Left hindlimb (tissue), 1 donor: ENCODE data around the gene BCR.
"Not testable (repeated sequence)": the region's sequence is repeated elsewhere in the genome, so short reads cannot be mapped to it uniquely, and the experiment has no call there.

Source experiments
- DNase-seq: peaks from one replicate; pipeline ENCODE4 v3.0.0-alpha.2; 2018

The BCR gene

GRCh38 chr22:23180301-23180892, at the start of gene BCR:
Gene BCR (plus strand): TSS chr22:23180509. CDS start chr22:23180961, 452 bp downstream.
- peak; percentile 71 for DNase-seq

DNA sequence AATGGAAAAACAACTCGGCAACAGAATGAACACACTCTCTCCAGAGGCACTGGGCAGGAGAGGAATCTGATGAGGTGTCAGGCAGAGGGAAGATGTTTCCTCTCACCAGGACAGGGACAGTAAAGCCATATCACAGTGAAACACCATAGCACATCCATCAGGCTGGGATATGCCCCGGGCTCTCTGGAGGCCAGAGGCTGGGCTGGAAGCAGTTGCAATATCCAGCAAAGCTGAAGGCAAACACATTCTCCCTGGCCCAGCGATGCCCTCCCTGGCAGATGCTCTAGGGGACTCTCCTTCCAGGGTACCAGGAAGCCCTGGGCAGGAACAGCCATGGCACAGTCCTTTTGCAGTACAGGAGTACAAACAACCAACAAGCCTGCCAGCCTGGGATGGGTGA, 49.6 kb upstream of the BCR start:
- no peak for DNase-seq

DNA sequence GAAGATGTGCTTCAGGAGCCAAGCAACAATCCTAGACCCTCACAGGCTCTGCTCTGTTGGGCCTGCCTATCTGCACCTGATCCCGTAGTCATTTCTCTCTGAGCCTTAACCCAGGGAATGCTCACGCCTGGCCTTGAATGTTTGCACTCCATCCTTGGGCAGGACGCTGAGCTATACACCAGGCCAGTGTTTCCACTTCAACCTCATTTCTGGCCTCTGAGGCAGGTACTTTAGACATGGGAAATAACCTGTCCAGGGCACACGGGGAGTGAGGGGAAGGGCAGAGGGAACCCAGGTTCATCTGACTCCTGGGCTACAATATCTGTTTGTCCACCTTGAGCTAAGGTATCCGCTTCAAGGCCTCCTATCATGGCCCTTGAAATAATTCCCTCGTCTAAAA, 48.4 kb upstream of the BCR start:
- DNase-seq, result no peak

DNA sequence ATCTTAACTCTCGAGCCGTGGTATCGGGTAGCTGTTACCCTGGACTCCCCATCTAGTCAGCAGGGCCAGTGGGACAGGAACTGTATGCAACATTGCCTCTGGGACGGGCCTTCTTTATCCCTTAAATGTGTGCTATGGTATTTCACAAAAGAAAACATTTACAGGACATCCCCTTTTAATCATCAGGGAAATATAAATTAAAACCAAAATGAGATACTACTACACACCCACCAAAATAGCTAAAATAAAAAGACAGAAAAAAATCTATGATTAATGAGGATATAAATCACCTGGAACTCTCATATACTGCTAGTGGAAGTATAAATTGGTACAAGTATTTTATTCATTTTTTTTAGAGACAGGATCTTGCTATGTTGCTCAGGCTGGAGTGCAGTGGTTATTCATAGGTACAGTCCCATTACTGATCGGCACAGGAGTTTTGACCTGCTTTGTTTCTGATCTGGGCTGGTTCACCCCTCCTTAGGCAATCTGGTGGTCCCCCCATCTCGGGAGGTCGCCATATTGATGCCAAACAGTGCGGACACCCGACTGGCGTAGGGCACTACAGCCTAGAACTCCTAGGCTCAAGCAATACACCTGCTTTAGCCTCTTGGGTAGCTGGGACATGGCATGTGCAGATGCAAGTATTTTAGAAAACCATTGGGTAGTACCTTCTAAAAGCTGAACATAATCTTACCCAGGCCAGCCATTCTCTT, 47.8 kb upstream of the BCR start:
- DNase-seq, result no peak

DNA sequence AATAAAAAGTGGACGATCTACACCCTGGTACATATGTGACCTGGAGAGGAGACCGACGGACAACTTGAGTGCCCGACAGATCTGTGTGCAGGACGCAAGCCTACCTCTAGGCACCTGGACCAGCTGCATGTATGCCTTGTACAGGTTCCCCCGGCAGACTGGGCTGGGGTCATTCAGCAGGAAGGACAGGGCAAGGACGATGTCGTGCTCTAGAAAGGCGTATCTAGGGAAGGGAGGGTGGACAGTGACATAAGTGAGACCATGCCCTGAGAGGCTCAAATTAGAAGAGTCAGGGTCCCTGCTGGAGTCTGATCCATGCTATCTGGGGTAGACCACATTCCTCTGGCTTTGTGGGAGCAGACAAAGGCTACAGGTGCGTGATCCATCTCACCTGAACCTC, 46.4 kb upstream of the BCR start:
- no peak for DNase-seq

- DNase-seq, result not testable (repeated sequence)
Measured at GRCh38 chr22:23136991-23137390, 43.3 kb upstream of the BCR start.

GRCh38 chr22:23137468-23137867, 42.8 kb upstream of the BCR start:
- no peak for DNase-seq

DNA sequence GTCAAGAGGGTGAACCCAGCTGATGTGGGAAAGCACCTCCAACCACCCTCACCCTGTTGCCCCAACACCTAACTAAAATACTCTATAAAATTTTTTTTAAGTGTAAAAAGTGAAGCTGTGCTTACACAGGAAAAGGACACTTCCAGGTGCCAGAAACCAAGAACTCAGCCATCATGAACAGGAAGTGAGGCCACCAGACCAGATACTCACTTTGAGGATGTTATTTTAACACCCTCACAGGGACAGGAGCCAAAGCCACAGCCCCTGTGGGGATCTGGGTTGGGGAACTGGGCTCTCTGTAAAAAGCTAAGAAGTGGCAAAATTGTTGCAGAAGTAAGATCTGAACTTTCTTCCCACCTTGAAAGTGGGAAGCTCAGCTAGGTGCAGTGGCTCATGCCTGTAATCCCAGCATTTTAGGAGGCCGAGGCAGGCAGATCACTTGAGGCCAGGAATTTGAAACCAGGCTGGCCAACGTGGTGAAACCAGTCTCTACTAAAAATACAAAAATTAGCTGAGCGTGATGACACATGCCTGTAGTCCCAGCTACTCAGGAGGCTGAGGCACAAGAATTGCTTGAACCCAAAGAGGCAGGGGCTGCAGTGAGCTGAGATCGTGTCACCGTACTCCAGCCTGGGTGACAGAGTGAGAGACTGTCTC, 42.3 kb upstream of the BCR start:
- no peak for DNase-seq

DNA sequence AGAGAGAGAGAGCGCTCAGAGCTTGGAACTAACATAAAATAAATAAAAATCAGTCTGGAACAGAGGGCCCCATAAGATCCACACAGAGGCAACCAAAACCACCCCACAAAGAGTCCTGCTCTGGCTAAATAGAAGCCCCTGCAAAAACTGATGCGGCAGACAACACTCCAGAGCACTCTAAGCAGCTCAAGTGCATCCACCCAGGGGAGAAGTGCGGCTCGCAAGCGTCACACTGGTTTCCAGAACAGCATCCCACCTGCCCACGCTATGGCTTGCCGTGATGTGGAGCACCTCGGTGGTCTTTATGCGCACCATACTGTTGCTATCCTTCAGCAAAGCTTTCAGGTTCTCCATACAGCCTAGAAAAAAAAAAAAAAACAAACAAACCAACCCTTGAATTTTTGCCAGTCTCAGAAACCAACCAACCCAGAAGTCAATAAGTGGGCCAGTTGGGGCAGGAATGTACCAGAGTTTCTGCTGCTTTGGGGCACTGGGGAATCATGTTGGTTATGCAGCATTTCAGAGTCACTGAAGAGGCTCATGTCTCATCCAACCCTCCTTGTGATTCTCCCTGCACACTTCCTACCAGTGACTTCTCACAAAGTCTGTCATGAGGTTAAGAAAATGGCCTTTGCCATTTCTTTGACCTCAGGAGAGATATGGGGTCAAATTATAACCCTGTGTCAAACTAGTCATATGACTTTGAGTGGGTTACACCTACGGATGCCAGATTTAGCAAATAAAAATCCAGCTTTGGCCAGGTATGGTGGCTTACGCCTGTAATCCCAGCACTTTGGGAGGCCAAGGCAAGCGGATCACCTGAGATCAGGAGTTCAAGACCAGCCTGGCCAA, 41.5 kb upstream of the BCR start:
- DNase-seq, result no peak

DNA sequence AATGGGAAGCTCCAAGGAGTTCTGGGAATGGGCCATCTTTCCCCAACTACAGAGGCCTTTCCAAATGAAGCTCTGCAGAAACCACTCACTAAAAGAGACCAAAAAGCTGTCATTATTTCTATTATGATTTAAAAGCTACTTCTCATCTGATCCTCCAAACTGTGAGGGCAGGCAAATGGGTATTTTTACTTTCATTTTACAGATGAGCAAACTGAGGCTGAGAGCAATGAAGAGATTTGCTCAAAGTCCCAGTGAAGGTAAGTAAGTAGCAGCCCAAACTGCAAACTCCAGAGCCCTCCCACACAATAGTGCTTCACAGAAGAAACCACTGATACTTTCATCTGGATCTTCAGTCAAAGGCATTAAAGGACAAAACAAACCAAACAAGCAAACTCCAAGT, 39.9 kb upstream of the BCR start:
- DNase-seq, result no peak

DNA sequence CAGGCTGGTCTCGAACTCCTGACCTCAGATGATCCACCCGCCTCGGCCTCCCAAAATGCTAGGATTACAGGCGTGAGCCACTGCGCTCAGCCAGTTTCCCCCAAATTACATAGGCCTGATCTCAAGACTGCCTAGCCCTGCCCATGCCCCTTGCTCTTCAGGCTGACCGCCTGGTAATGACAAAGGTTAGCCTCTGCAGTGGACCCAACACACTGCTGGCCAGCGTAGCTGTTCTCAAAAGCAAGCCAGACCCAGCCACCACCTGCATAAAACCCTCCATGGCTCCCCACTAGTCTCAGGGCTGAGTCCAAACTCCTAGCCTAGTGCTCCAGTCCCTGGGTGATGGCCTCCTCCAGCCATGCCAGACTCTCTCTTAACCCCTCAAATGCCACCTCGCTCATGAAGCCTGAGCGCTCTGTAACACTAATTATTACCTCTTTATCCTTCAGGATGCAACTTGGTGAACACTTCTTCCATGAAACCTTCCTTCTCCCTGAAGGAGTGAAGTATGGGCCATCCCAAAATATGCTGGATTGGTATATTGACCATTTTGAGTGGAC, 37.7 kb upstream of the BCR start:
- no peak for DNase-seq

DNA sequence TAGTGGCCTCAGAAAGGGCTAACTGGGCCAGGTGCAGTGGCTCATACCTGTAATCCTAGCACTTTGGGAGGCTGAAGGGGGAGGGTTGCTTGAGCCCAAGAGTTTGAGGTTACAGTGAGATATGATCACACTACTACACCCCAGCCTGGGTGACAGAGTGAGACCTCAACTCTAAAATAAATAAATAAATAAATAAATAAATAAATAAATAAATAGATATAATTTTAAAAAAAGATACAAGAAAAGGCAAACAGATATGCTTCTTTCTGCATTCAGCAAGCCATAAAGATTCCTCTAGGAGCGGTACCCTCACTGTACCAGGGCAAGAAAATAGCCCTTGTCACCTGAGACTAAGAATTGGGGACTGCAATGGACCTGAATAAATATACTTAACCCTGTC, 37.2 kb upstream of the BCR start:
- no peak for DNase-seq

DNA sequence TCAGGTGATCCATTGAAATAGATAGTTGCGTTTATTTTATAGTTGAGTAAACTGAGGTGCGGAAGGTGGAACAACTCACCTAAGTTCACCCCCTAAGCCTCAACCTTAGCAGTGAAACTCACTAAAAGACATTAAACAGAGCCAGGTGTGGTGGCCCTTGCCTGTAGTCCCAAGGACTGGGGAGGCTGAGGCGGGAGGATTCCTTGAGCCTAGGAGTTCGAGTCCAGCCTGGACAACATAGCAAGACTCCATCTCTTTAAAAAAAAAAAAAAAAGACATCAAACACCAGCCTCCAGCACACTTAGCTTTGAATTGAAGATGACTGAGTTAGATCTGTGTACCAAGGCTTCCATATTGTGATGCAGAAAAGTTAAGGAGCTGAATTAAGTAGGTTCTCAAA, 35.9 kb upstream of the BCR start:
- no peak for DNase-seq

GRCh38 chr22:23144932-23145877, 35.1 kb upstream of the BCR start, which contains the start of gene RAB36:
Gene RAB36 (plus strand): TSS chr22:23145477. CDS start chr22:23146617, 1,140 bp downstream.
- DNase-seq, result peak; percentile 96

- no peak for DNase-seq
Measured at GRCh38 chr22:23145878-23146470, 34.3 kb upstream of the BCR start.

DNA sequence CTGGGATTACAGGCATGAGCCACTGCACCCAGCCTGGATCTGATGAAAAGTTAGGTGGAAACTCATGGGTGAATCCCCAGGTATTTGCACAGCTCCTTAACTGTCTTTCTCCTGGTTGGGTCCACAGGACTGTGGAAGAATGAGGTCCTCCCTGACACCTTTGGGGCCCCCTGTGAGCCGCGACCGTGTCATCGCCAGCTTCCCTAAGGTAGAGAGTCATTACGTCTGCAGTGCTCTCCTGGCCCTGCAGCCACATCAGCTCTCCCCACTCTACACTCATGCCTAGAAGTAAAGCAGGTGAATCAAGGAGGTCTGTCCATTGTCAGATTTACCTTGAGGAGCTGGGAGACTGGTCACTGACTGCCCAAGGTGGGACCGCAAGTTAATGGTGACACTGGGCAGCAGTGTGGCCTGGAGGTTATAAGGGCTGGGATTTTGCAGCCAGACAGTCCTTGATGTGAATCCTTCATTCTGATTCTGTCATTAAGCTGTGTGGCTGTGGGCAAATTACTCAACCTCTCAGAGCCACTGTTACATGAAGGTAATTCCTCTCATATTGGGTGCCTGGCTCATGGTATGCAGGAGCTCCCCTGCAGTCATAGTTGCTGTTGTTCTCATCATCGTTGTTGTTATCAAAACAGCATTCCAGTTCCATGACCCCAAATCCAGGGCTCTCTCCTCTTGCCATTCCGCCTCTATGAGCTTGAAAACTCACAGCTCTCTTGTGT, 33.7 kb upstream of the BCR start:
- DNase-seq, result no peak

DNA sequence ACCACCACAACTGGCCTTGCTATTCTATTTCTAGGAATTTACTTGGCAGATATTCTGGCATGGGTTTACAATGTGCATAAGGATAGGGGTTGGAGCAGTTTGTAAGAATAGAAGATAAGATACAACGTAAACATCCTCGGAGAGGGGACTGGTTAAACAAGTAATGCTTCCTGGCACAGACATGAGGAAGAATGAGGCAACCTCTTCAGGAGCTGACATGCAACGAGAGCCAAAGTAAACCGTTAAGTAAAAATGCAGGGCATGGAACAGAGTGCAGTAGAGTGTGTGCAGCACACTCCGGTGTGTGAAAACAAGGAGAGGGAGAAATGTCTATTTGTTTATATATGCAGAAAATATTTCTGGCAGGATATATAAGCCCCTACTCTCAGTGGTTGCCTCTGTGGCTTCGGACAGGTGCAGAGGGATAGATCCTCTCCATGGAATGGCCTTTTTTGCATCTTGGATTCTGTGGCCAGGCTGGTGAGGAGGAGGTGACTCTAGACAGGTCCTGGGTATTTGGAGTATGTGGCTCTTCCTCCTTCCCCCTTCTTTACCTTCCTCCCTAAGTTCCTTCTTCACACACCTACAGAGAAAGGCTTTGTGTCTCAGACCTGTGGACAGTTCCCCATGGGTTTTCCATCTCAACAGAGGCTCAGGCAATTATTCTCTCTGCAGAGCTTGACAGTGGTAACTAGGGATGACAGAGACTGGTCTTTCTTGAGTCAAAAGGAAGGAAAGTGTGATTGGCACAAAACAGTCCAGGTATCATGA, 32.5 kb upstream of the BCR start:
- no peak for DNase-seq

- no peak for DNase-seq
Measured at GRCh38 chr22:23149743-23150238, 30.5 kb upstream of the BCR start.

DNA sequence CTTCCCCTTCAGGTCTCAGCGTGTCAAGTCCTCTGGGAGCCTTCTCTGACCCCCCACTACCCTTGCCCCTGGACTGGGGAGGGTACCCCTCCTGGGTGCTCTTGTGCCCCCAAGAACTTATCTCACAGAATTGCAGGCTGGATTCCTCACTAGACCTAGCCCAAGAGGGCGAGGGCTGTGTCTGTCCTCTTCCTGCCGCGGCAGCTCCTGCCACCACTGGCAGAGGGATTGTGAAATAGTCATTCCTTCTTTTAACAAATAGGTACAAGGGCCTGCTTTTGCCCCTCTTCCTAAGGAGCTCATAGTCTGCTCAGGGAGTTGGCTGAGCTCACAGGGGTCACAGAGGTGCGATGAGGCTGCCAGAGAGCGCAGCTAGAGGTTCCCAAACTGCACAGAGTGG, 29.5 kb upstream of the BCR start:
- DNase-seq, result no peak

GRCh38 chr22:23151827-23152226, 28.5 kb upstream of the BCR start:
- no peak for DNase-seq
